H9 (cell line): ENCODE data around the gene DAZ4. TPM values are rescaled to one million over a fixed set of nuclear protein-coding genes. Genes with fewer than 3 reads are reported as not detected.
"Not testable (repeated sequence)": the region's sequence is repeated elsewhere in the genome, so short reads cannot be mapped to it uniquely, and the experiment has no call there.

Experiments
- DNase-seq: peaks from one replicate; pipeline ENCODE4 v3.0.0-alpha.2; 2017
- H2AFZ ChIP-seq: one replicate; pipeline ENCODE4 v1.6.1; 2013; ENCODE audit warnings: mild to moderate bottlenecking, low read length, control low read depth, moderate library complexity
- H2AK5ac ChIP-seq: 2 replicates; pipeline ENCODE4 v1.6.1; 2013; ENCODE audit warnings: low read length, control low read depth, mixed read lengths; ENCODE audit not compliant: insufficient read length
- H2BK120ac ChIP-seq: one replicate; pipeline ENCODE4 v1.6.1; 2013; ENCODE audit warnings: low read depth, mild to moderate bottlenecking, low read length, control low read depth, inconsistent platforms; ENCODE audit not compliant: poor library complexity, severe bottlenecking
- H2BK12ac ChIP-seq: 2 replicates; pipeline ENCODE4 v1.6.1; 2013; ENCODE audit warnings: low read length, control low read depth, mixed read lengths, low read depth; ENCODE audit not compliant: insufficient read length
- H2BK15ac ChIP-seq: 2 replicates; pipeline ENCODE4 v1.6.1; 2013; ENCODE audit warnings: low read depth, low read length, control low read depth
- H2BK20ac ChIP-seq: one replicate; pipeline ENCODE4 v1.6.1; 2013; ENCODE audit warnings: low read depth, mild to moderate bottlenecking, low read length, control low read depth, inconsistent platforms; ENCODE audit not compliant: poor library complexity, severe bottlenecking
- H2BK5ac ChIP-seq: 2 replicates; pipeline ENCODE4 v1.6.1; 2013; ENCODE audit warnings: low read length, control low read depth, mixed read lengths; ENCODE audit not compliant: insufficient read length
- H3K14ac ChIP-seq: 2 replicates; pipeline ENCODE4 v1.6.1; 2013; ENCODE audit warnings: low read length, control low read depth; ENCODE audit not compliant: insufficient read depth
- H3K18ac ChIP-seq: 2 replicates; pipeline ENCODE4 v1.6.1; 2013; ENCODE audit warnings: low read depth, mild to moderate bottlenecking, mixed read lengths, low read length, control low read depth; ENCODE audit not compliant: insufficient read length
- H3K23ac ChIP-seq: 2 replicates; pipeline ENCODE4 v1.6.1; 2013; ENCODE audit warnings: low read length, control low read depth, mixed read lengths, low read depth; ENCODE audit not compliant: insufficient read length
- H3K23me2 ChIP-seq: 2 replicates; pipeline ENCODE4 v1.6.1; 2013; ENCODE audit warnings: low read depth, mild to moderate bottlenecking, mixed read lengths, low read length, control low read depth; ENCODE audit not compliant: insufficient read length, poor library complexity, severe bottlenecking
- H3K27ac ChIP-seq: 2 replicates; pipeline ENCODE4 v1.5.1; 2013; ENCODE audit warnings: low read length, control low read depth, mixed read lengths, low read depth; ENCODE audit not compliant: insufficient read length
- H3K27me3 ChIP-seq: 2 replicates; pipeline ENCODE4 v1.6.1; 2013; ENCODE audit warnings: low read length, control low read depth, inconsistent platforms; ENCODE audit not compliant: insufficient read depth
- H3K4ac ChIP-seq: 2 replicates; pipeline ENCODE4 v1.6.1; 2013; ENCODE audit warnings: low read depth, mild to moderate bottlenecking, control low read depth, inconsistent platforms, low read length, moderate library complexity
- H3K4me1 ChIP-seq: 2 replicates; pipeline ENCODE4 v1.6.1; 2013; ENCODE audit warnings: low read length, control low read depth, inconsistent platforms; ENCODE audit not compliant: insufficient read depth
- H3K4me2 ChIP-seq: 2 replicates; pipeline ENCODE4 v1.6.1; 2013; ENCODE audit warnings: low read length, control low read depth, mixed read lengths; ENCODE audit not compliant: insufficient read length, insufficient read depth
- H3K56ac ChIP-seq: 2 replicates; pipeline ENCODE4 v1.6.1; 2013; ENCODE audit warnings: low read depth, mild to moderate bottlenecking, mixed read lengths, low read length, control low read depth; ENCODE audit not compliant: insufficient read length
- H3K79me1 ChIP-seq: 2 replicates; pipeline ENCODE4 v1.6.1; 2013; ENCODE audit warnings: low read depth, mild to moderate bottlenecking, moderate library complexity, low read length, control low read depth, inconsistent platforms; ENCODE audit not compliant: insufficient read depth, poor library complexity, severe bottlenecking
- H3K79me2 ChIP-seq: 2 replicates; pipeline ENCODE4 v1.6.1; 2013; ENCODE audit warnings: low read length, control low read depth, inconsistent platforms; ENCODE audit not compliant: insufficient read depth
- H3K9ac ChIP-seq: 2 replicates; pipeline ENCODE4 v1.6.1; 2013; ENCODE audit warnings: low read length, control low read depth, mixed read lengths; ENCODE audit not compliant: insufficient read length; ENCODE audit errors: extremely low read depth
- H3K9me3 ChIP-seq: one replicate; pipeline ENCODE4 v1.6.1; 2013; ENCODE audit warnings: low read depth, low read length, inconsistent platforms; ENCODE audit not compliant: control insufficient read depth
- H3T11ph ChIP-seq: one replicate; pipeline ENCODE4 v1.6.1; 2013; ENCODE audit warnings: mild to moderate bottlenecking, low read length, control low read depth, inconsistent platforms
- H4K20me1 ChIP-seq: one replicate; pipeline ENCODE4 v1.6.1; 2013; ENCODE audit not compliant: control insufficient read depth, insufficient read length, insufficient read depth
- H4K5ac ChIP-seq: 2 replicates; pipeline ENCODE4 v1.6.1; 2013; ENCODE audit warnings: low read depth, mild to moderate bottlenecking, mixed read lengths, low read length, control low read depth; ENCODE audit not compliant: insufficient read length
- H4K8ac ChIP-seq: replicated peaks from 2 replicates; pipeline ENCODE4 v1.6.1; 2013; ENCODE audit warnings: low read length, control low read depth, mixed read lengths, low read depth; ENCODE audit not compliant: insufficient read length
- H4K91ac ChIP-seq: 2 replicates; pipeline ENCODE4 v1.6.1; 2013; ENCODE audit warnings: low read depth, mild to moderate bottlenecking, moderate library complexity, mixed read lengths, low read length, control low read depth; ENCODE audit not compliant: insufficient read length
- H3K27ac Mint-ChIP-seq, 3 experiments: 2 replicates in 2 of 3; 3 replicates in 1 of 3; pipeline ENCODE4 v1.8.0; 2020 to 2021; ENCODE audit warnings: mixed read lengths in 3 of 3, mild to moderate bottlenecking in 1 of 3, moderate library complexity in 1 of 3
- H3K27me3 Mint-ChIP-seq: 2 replicates; pipeline ENCODE4 v1.8.0; 2021; ENCODE audit warnings: low read depth, mild to moderate bottlenecking, moderate library complexity, mixed read lengths
- H3K36me3 Mint-ChIP-seq, 3 experiments: 2 replicates in 2 of 3; 3 replicates in 1 of 3; pipeline ENCODE4 v1.8.0; 2020 to 2021; ENCODE audit warnings: low read depth in 3 of 3, mixed read lengths in 3 of 3; ENCODE audit not compliant: insufficient read depth in 1 of 3
- H3K4me1 Mint-ChIP-seq, 2 experiments: 2 replicates each; pipeline ENCODE4 v1.8.0; 2020; ENCODE audit warnings: mixed read lengths in 2 of 2
- H3K4me3 Mint-ChIP-seq, 2 experiments: 2 replicates in 1 of 2; 3 replicates in 1 of 2; pipeline ENCODE4 v1.8.0; 2020 to 2021; ENCODE audit warnings: mild to moderate bottlenecking in 2 of 2, mixed read lengths in 2 of 2, moderate library complexity in 1 of 2
- H3K9me3 Mint-ChIP-seq, 2 experiments: 2 replicates in 1 of 2; 3 replicates in 1 of 2; pipeline ENCODE4 v1.8.0; 2020; ENCODE audit warnings: mild to moderate bottlenecking in 2 of 2, mixed read lengths in 2 of 2, moderate library complexity in 1 of 2
- WGBS: extraction: QIAGEN DNeasy Blood & Tissue Kit; methylation state at CpG from one replicate; pipeline ENCODE4 v1.1.7; 2013; ENCODE audit warnings: missing lambda C conversion rate, low lambda C conversion rate, mixed read lengths; ENCODE audit not compliant: insufficient read length; ENCODE audit errors: extremely low coverage; 5-methylcytosine and 5-hydroxymethylcytosine counted together
- long read RNA-seq: library from polyadenylated mRNA; unstranded; transcript quantifications from one replicate; pipeline ENCODE4 v2.0.0, GENCODE V29; 2020
- total RNA-seq: library from RNA; stranded (reverse); gene quantifications from 2 replicates; pipeline ENCODE4 v1.2.1, GENCODE V29; 2021

DAZ4 gene
- total RNA-seq: not detected in 2 replicates
- long read RNA-seq: 0 reads

DNA sequence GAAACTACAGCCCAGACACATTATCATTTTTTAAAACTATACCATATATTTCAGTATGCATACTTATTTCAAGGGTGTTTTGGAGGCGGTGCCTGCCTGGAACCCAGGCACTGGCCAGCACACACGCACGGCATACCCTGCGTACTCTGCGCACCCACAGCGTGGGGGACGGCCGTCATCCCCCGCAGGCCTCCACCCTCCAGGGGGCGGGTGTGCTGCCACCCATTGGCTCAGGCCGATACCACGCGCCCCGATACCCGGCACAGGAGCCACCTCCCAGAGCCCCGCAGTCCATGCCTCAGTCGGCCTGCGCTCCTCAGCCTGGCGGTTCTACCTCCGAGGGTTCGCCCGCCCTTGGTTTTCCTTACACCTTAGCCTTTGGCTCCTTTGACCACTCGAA, at the start of gene DAZ4:
Gene DAZ4 (plus strand): TSS at position 301 of the 400 bp plus-strand sequence. CDS start 208 bp downstream, outside the sequence.
- not testable (repeated sequence) for H3K56ac ChIP-seq, H3K27ac ChIP-seq, H3T11ph ChIP-seq, H3K9me3 Mint-ChIP-seq, H4K91ac ChIP-seq, H2BK20ac ChIP-seq, H2BK5ac ChIP-seq, H3K4me1 ChIP-seq, H3K4me3 Mint-ChIP-seq, H3K23me2 ChIP-seq, H4K8ac ChIP-seq, H2AFZ ChIP-seq, H3K4me1 Mint-ChIP-seq, H3K9me3 ChIP-seq, H2BK120ac ChIP-seq, H3K79me2 ChIP-seq, H4K5ac ChIP-seq, H3K9ac ChIP-seq, H3K27ac Mint-ChIP-seq, H2BK15ac ChIP-seq, H4K20me1 ChIP-seq, H3K27me3 ChIP-seq, H2AK5ac ChIP-seq, H3K4ac ChIP-seq, H3K4me2 ChIP-seq, H3K79me1 ChIP-seq, H3K27me3 Mint-ChIP-seq, H3K14ac ChIP-seq, H3K23ac ChIP-seq, H2BK12ac ChIP-seq, H3K36me3 Mint-ChIP-seq, DNase-seq, H3K18ac ChIP-seq
- no CpG with 5 or more reads among the region's 23 CpGs for WGBS

DNA sequence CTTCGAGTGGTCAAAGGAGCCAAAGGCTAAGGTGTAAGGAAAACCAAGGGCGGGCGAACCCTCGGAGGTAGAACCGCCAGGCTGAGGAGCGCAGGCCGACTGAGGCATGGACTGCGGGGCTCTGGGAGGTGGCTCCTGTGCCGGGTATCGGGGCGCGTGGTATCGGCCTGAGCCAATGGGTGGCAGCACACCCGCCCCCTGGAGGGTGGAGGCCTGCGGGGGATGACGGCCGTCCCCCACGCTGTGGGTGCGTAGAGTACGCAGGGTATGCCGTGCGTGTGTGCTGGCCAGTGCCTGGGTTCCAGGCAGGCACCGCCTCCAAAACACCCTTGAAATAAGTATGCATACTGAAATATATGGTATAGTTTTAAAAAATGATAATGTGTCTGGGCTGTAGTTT, 20.4 kb upstream of the DAZ4 start, which contains the start of gene DAZ3:
Gene DAZ3 (minus strand): TSS at position 101 of the 400 bp plus-strand sequence. CDS start 208 bp downstream, outside the sequence.
- H3K23me2 ChIP-seq, H3K27me3 Mint-ChIP-seq, H3K4me2 ChIP-seq, H4K5ac ChIP-seq, H3K18ac ChIP-seq, H3K14ac ChIP-seq, H4K20me1 ChIP-seq, H3K23ac ChIP-seq, H2BK20ac ChIP-seq, H3K9ac ChIP-seq, H3K9me3 Mint-ChIP-seq, H2BK15ac ChIP-seq, H2BK5ac ChIP-seq, H3K36me3 Mint-ChIP-seq, H3K4me3 Mint-ChIP-seq, H3K79me1 ChIP-seq, H3K4ac ChIP-seq, H3K27me3 ChIP-seq, H3K4me1 ChIP-seq, H3K56ac ChIP-seq, H3K79me2 ChIP-seq, H3K9me3 ChIP-seq, DNase-seq, H2AFZ ChIP-seq, H4K8ac ChIP-seq, H3K4me1 Mint-ChIP-seq, H2BK120ac ChIP-seq, H4K91ac ChIP-seq, H3K27ac Mint-ChIP-seq, H3T11ph ChIP-seq, H2BK12ac ChIP-seq, H2AK5ac ChIP-seq, H3K27ac ChIP-seq: not testable (repeated sequence)
- WGBS: no CpG with 5 or more reads among the region's 23 CpGs
